ENCODE results near the gene CCDC200. TPM values are rescaled to one million over a fixed set of nuclear protein-coding genes. Genes with fewer than 3 reads are reported as not detected.

Gene CCDC200
- polyA plus RNA-seq, 1 donor from 2014 or later, result not detected

- H3K36me3 ChIP-seq (ENCODE audit: insufficient read depth, low read length), result no peaks in the 10 kb centered on the region
- no peaks in the 10 kb centered on the region for H3F3A ChIP-seq (ENCODE audit: insufficient read depth, low read length, poor library complexity, severe bottlenecking)
- no peak overlapping the region for H3K4me2 ChIP-seq (ENCODE audit: low read length)
Observed at GRCh38 chr17:43183921-43184320, 44.5 kb downstream of the CCDC200 start.

GRCh38 chr17:43176119-43176570, 52.3 kb downstream of the CCDC200 start:
- no peaks in the 10 kb centered on the region for H3K9me2 ChIP-seq (ENCODE audit: insufficient read depth, low read length)
- H3F3A ChIP-seq (ENCODE audit: insufficient read depth, low read length, poor library complexity, severe bottlenecking), result peaks cover 4% of the 10 kb centered on the region
- no peaks in the 10 kb centered on the region for H4K20me1 ChIP-seq (ENCODE audit: insufficient read depth)
- H3K4me3 ChIP-seq (ENCODE audit: low read length), result no peak overlapping the region
- H3K27me3 ChIP-seq (ENCODE audit: insufficient read depth, low read depth, low read length), result no peaks in the 10 kb centered on the region
- H3K36me3 ChIP-seq (ENCODE audit: insufficient read depth, low read length), result no peaks in the 10 kb centered on the region
- H3K9ac ChIP-seq (ENCODE audit: low read length), result no peak overlapping the region
- no peaks in the 10 kb centered on the region for H3K9me3 ChIP-seq (ENCODE audit: low read length)
- peaks cover 26% of the 10 kb centered on the region for H3K79me2 ChIP-seq (replicated peaks; ENCODE audit: insufficient read depth, low read length)
- no peak overlapping the region for H2AFZ ChIP-seq (ENCODE audit: low read depth, low read length)
- no peak overlapping the region for H3K27ac ChIP-seq (ENCODE audit: low read length)
- H3K4me2 ChIP-seq (ENCODE audit: low read length), result no peak overlapping the region
- TF ChIP-seq MXI1 (conservative IDR thresholded peaks at IDR 0.05; ENCODE audit: poor library complexity, severe bottlenecking), result no peak
- TF ChIP-seq SMC3 (conservative IDR thresholded peaks at IDR 0.05; ENCODE audit: poor library complexity), result no peak
- no peak for TF ChIP-seq CTCF (IDR thresholded peaks at IDR 0.05; ENCODE audit: poor library complexity, severe bottlenecking)
- TF ChIP-seq EZH2 (IDR thresholded peaks at IDR 0.05; ENCODE audit: borderline replicate concordance, insufficient read depth, low read length, poor library complexity, severe bottlenecking), result no peak
- TF ChIP-seq REST (IDR thresholded peaks at IDR 0.05; ENCODE audit: borderline replicate concordance), result no peak
- no peak for TF ChIP-seq TAF1 (IDR thresholded peaks at IDR 0.05; ENCODE audit: low read depth)
- TF ChIP-seq RAD21 (conservative IDR thresholded peaks at IDR 0.05), result no peak

More at GRCh38 chr17:43183921-43184320, 44.5 kb downstream of the CCDC200 start:
- Histone ChIP-seq H3K9me3 (ENCODE audit: low read length) (no peaks in the 10 kb centered on the region), H2AFZ (ENCODE audit: low read depth, low read length) (no peak overlapping the region), H3K79me2 (replicated peaks; ENCODE audit: insufficient read depth, low read length) (peaks cover 4% of the 10 kb centered on the region), H4K20me1 (ENCODE audit: insufficient read depth) (no peaks in the 10 kb centered on the region), H3K27me3 (ENCODE audit: insufficient read depth, low read depth, low read length) (no peaks in the 10 kb centered on the region), H3K27ac (ENCODE audit: low read length) (no peak overlapping the region), H3K9ac (ENCODE audit: low read length) (no peak overlapping the region), H3K4me3 (ENCODE audit: low read length) (no peak overlapping the region), H3K9me2 (ENCODE audit: insufficient read depth, low read length) (no peaks in the 10 kb centered on the region)
- TF ChIP-seq CTCF (IDR thresholded peaks at IDR 0.05; ENCODE audit: poor library complexity, severe bottlenecking) (no peak), TAF1 (IDR thresholded peaks at IDR 0.05; ENCODE audit: low read depth) (no peak), RAD21 (conservative IDR thresholded peaks at IDR 0.05) (no peak), REST (IDR thresholded peaks at IDR 0.05; ENCODE audit: borderline replicate concordance) (no peak), POLR2AphosphoS5 (IDR thresholded peaks at IDR 0.05) (no peak), MXI1 (conservative IDR thresholded peaks at IDR 0.05; ENCODE audit: poor library complexity, severe bottlenecking) (no peak), EZH2 (IDR thresholded peaks at IDR 0.05; ENCODE audit: borderline replicate concordance, insufficient read depth, low read length, poor library complexity, severe bottlenecking) (no peak)

Measured in neural cell (in vitro differentiated cells).